H1 (cell line): ENCODE measurements around the gene ETFB. TPM values are rescaled to one million over a fixed set of nuclear protein-coding genes. Genes with fewer than 3 reads are reported as not detected.

ENCODE experiments used
- CTCF ChIA-PET: fragments of 300-600 bp; sonication (Branson Sonifier 250); formaldehyde crosslinking; loops from one replicate; lab custom pipeline; 2021; ENCODE audit not compliant: partially characterized antibody; lab: Charles Lee
- POLR2A ChIA-PET: fragments of 300-600 bp; sonication (Branson Sonifier 250); formaldehyde crosslinking; loops from one replicate; lab custom pipeline; 2021; ENCODE audit warnings: inconsistent platforms; ENCODE audit not compliant: partially characterized antibody; lab: Charles Lee
- DNase-seq, 2 experiments: peaks; one replicate each; pipeline versions ENCODE4 v3.0.0 to v3.0.0-alpha.2; 2010 to 2022; ENCODE audit warnings: low spot score in 2 of 2, low read depth in 1 of 2, mixed read lengths in 1 of 2
- FAIRE-seq: peaks from 2 replicates; lab custom pipeline; 2011; peaks lifted over from hg19 to GRCh38; lab: Jason Lieb, UNC
- H2AFZ ChIP-seq: 2 replicates; pipeline ENCODE4 v1.8.1; 2012; ENCODE audit warnings: low read length, inconsistent platforms
- H2AK5ac ChIP-seq: 2 replicates; pipeline ENCODE4 v1.6.1; 2013; ENCODE audit warnings: low read depth, low read length
- H2BK120ac ChIP-seq: replicated peaks from 2 replicates; pipeline ENCODE3; 2013; ENCODE audit warnings: low read depth, low read length, inconsistent platforms
- H2BK12ac ChIP-seq: 2 replicates; pipeline ENCODE4 v1.6.1; 2013; ENCODE audit warnings: low read depth, low read length
- H2BK15ac ChIP-seq: 2 replicates; pipeline ENCODE4 v1.6.1; 2013; ENCODE audit warnings: low read length
- H2BK20ac ChIP-seq: 2 replicates; pipeline ENCODE4 v1.6.1; 2013; ENCODE audit warnings: low read length
- H2BK5ac ChIP-seq: 2 replicates; pipeline ENCODE4 v1.6.1; 2013; ENCODE audit warnings: low read depth, low read length
- H3K14ac ChIP-seq: 2 replicates; pipeline ENCODE4 v1.6.1; 2013; ENCODE audit warnings: inconsistent platforms; ENCODE audit not compliant: insufficient read length
- H3K18ac ChIP-seq: 2 replicates; pipeline ENCODE4 v1.6.1; 2013; ENCODE audit warnings: low read length; ENCODE audit errors: extremely low read depth
- H3K23ac ChIP-seq: 2 replicates; pipeline ENCODE4 v1.6.1; 2013; ENCODE audit warnings: inconsistent platforms; ENCODE audit not compliant: insufficient read length
- H3K23me2 ChIP-seq: 2 replicates; pipeline ENCODE4 v1.6.1; 2013; ENCODE audit warnings: low read depth, low read length
- H3K27ac ChIP-seq: 2 replicates; pipeline ENCODE4 v1.6.1; 2011; ENCODE audit warnings: low read depth, low read length, inconsistent platforms
- H3K27me3 ChIP-seq, 4 experiments: replicated peaks in 1 of 4; 1 replicate in 1 of 4; 2 replicates in 3 of 4; pipeline versions ENCODE4 v1.6.1 to v1.8.1; 2011 to 2013; ENCODE audit warnings: low read length in 3 of 4, mild to moderate bottlenecking in 3 of 4, inconsistent platforms in 2 of 4, mixed read lengths in 2 of 4, moderate library complexity in 1 of 4; ENCODE audit not compliant: control insufficient read depth in 3 of 4, insufficient read depth in 3 of 4; ENCODE audit errors: extremely low read depth in 1 of 4
- H3K36me3 ChIP-seq, 4 experiments: 2 replicates each; pipeline versions ENCODE4 v1.6.1 to v1.8.1; 2011 to 2013; ENCODE audit warnings: mild to moderate bottlenecking in 4 of 4, low read length in 3 of 4, moderate library complexity in 2 of 4, control low read depth in 1 of 4, inconsistent platforms in 1 of 4; ENCODE audit not compliant: insufficient read depth in 4 of 4, control insufficient read depth in 2 of 4
- H3K4ac ChIP-seq: replicated peaks from 2 replicates; pipeline ENCODE3; 2013; ENCODE audit warnings: low read length, low read depth, mixed read lengths, inconsistent platforms; ENCODE audit not compliant: insufficient read length
- H3K4me1 ChIP-seq, 4 experiments: replicated peaks in 1 of 4; 1 replicate in 1 of 4; 2 replicates in 3 of 4; pipeline versions ENCODE4 v1.6.1 to v1.8.1; 2011 to 2013; ENCODE audit warnings: low read length in 3 of 4, inconsistent platforms in 2 of 4, mixed read lengths in 1 of 4; ENCODE audit not compliant: insufficient read depth in 4 of 4, control insufficient read depth in 3 of 4
- H3K4me2 ChIP-seq, 2 experiments: 2 replicates each; pipeline versions ENCODE4 v1.6.1 to v1.8.1; 2011 to 2013; ENCODE audit warnings: low read depth in 2 of 2, low read length in 2 of 2, control low read depth in 1 of 2, inconsistent platforms in 1 of 2, mild to moderate bottlenecking in 1 of 2; ENCODE audit not compliant: insufficient read depth in 1 of 2
- H3K4me3 ChIP-seq, 4 experiments: fragments of 200-600, 300-600 bp in 1 of 4; sonication (generic), shearing (Covaris generic), sonication (Bioruptor Twin) in 1 of 4; 2 replicates each; pipeline versions ENCODE4 v1.5.1 to v1.8.1; 2011 to 2016; ENCODE audit warnings: low read length in 4 of 4, low read depth in 3 of 4, control low read depth in 2 of 4, inconsistent platforms in 2 of 4, mild to moderate bottlenecking in 2 of 4, mixed read lengths in 1 of 4, moderate library complexity in 1 of 4; ENCODE audit not compliant: insufficient read depth in 2 of 4; ENCODE audit errors: extremely low read depth in 1 of 4
- H3K56ac ChIP-seq: replicated peaks from 2 replicates; pipeline ENCODE3; 2013; ENCODE audit warnings: low read depth, mild to moderate bottlenecking, mixed read lengths, low read length, inconsistent platforms; ENCODE audit not compliant: insufficient read length
- H3K79me1 ChIP-seq: 2 replicates; pipeline ENCODE4 v1.6.1; 2013; ENCODE audit warnings: low read depth, low read length, control low read depth
- H3K79me2 ChIP-seq, 2 experiments: 2 replicates each; pipeline versions ENCODE4 v1.6.1 to v1.8.1; 2012 to 2013; ENCODE audit warnings: low read length in 2 of 2, mild to moderate bottlenecking in 2 of 2, inconsistent platforms in 1 of 2; ENCODE audit not compliant: insufficient read depth in 2 of 2, control insufficient read depth in 1 of 2
- H3K9ac ChIP-seq, 4 experiments: replicated peaks in 1 of 4; 1 replicate in 1 of 4; 2 replicates in 3 of 4; pipeline versions ENCODE4 v1.6.1 to v1.8.1; 2011 to 2013; ENCODE audit warnings: low read depth in 3 of 4, low read length in 3 of 4, control low read depth in 2 of 4, mild to moderate bottlenecking in 2 of 4, moderate library complexity in 2 of 4, inconsistent platforms in 1 of 4; ENCODE audit errors: extremely low read depth in 1 of 4
- H3K9me3 ChIP-seq, 2 experiments: 2 replicates each; pipeline versions ENCODE4 v1.6.1 to v1.8.1; 2012 to 2013; ENCODE audit warnings: mild to moderate bottlenecking in 2 of 2, moderate library complexity in 2 of 2, control low read depth in 1 of 2, inconsistent platforms in 1 of 2, low read depth in 1 of 2, low read length in 1 of 2, mixed read lengths in 1 of 2; ENCODE audit not compliant: insufficient read depth in 2 of 2
- H4K20me1 ChIP-seq, 2 experiments: replicated peaks in 1 of 2; 2 replicates each; pipeline versions ENCODE3 to v1.8.1; 2011 to 2013; ENCODE audit warnings: inconsistent platforms in 2 of 2, low read length in 2 of 2, mild to moderate bottlenecking in 1 of 2; ENCODE audit not compliant: insufficient read depth in 2 of 2, control insufficient read depth in 1 of 2
- H4K5ac ChIP-seq: 2 replicates; pipeline ENCODE4 v1.6.1; 2013; ENCODE audit warnings: low read length, low read depth, mixed read lengths, inconsistent platforms; ENCODE audit not compliant: insufficient read length
- H4K8ac ChIP-seq: 2 replicates; pipeline ENCODE4 v1.8.0; 2013; ENCODE audit warnings: mild to moderate bottlenecking, moderate library complexity, low read length, inconsistent platforms; ENCODE audit not compliant: insufficient read depth; ENCODE audit errors: extremely low read depth
- H4K91ac ChIP-seq: replicated peaks from 2 replicates; pipeline ENCODE3; 2013; ENCODE audit warnings: low read length, mixed read lengths, inconsistent platforms; ENCODE audit not compliant: insufficient read length
- CBX5 ChIP-seq: fragments of 300-800, 300-1000 bp; sonication (generic); IDR thresholded peaks from 2 replicates; pipeline ENCODE4 v1.7.1; 2016; ENCODE audit warnings: antibody characterized with exemption, low read length, low read depth
- E2F6 ChIP-seq: IDR thresholded peaks from 2 replicates; pipeline ENCODE4 v1.6.1; 2012; ENCODE audit warnings: inconsistent platforms
- GTF2F1 ChIP-seq: IDR thresholded peaks from 2 replicates; pipeline ENCODE4 v1.6.1; 2012; ENCODE audit warnings: low read depth, low read length, improper control_type of control experiment, borderline replicate concordance
- HDAC2 ChIP-seq, 2 experiments: fragments of 300-600 bp in 1 of 2; sonication (generic) in 1 of 2; IDR thresholded peaks; 2 replicates each; pipeline ENCODE4 v1.6.1; 2011 to 2012; ENCODE audit warnings: low read depth in 2 of 2, low read length in 2 of 2, mild to moderate bottlenecking in 2 of 2, moderate library complexity in 2 of 2, borderline replicate concordance in 1 of 2, inconsistent platforms in 1 of 2
- KDM1A ChIP-seq: fragments of 200-600, 300-600 bp; sonication (generic); IDR thresholded peaks from 2 replicates; pipeline ENCODE4 v1.7.1; 2016; ENCODE audit warnings: mild to moderate bottlenecking, low read length, borderline replicate concordance
- RNF2 ChIP-seq: fragments of 200-900, 300-1000 bp; sonication (generic); IDR thresholded peaks from 2 replicates; pipeline ENCODE4 v1.7.1; 2016; ENCODE audit warnings: borderline replicate concordance, low read depth, mild to moderate bottlenecking, antibody characterized with exemption, low read length; ENCODE audit not compliant: poor library complexity, severe bottlenecking; ENCODE audit errors: missing control alignments
- SP1 ChIP-seq: IDR thresholded peaks from 2 replicates; pipeline ENCODE4 v1.6.1; 2011; ENCODE audit warnings: low read depth, low read length
- TCF12 ChIP-seq: IDR thresholded peaks from 2 replicates; pipeline ENCODE4 v1.6.1; 2011; ENCODE audit warnings: low read depth, mild to moderate bottlenecking, low read length
- USF2 ChIP-seq: IDR thresholded peaks from 2 replicates; pipeline ENCODE4 v1.6.1; 2011; ENCODE audit warnings: low read length, improper control_type of control experiment
- WGBS, 2 experiments: shearing (Covaris generic) in 1 of 2; methylation state at CpG; one replicate each; pipeline versions ENCODE4 v1.1.6 to v1.1.7; 2013 to 2015; ENCODE audit warnings: low lambda C conversion rate in 2 of 2, mixed read lengths in 2 of 2, inconsistent platforms in 1 of 2, low coverage in 1 of 2, missing lambda C conversion rate in 1 of 2; ENCODE audit not compliant: insufficient replicate concordance in 2 of 2, insufficient coverage in 1 of 2, insufficient read length in 1 of 2; ENCODE audit errors: extremely low coverage in 1 of 2, missing lambda C conversion rate in 1 of 2; 5-methylcytosine and 5-hydroxymethylcytosine counted together
- polyA plus RNA-seq, 7 experiments: library from polyadenylated mRNA; depleted of rRNA in 3 of 7; stranded (reverse) in 5 of 7; unstranded in 2 of 7; fragments of >200 nt in 5 of 7; fragments of 200-250 nt in 2 of 7; gene quantifications; 1 replicate in 5 of 7; 2 replicates in 1 of 7; 4 replicates in 1 of 7; pipeline versions ENCODE4 v1.2.1 to v1.2.3, GENCODE V29; 2011 to 2013; ENCODE audit warnings: missing spikeins in 2 of 7, mixed read lengths in 2 of 7
- total RNA-seq: library from RNA; stranded (reverse); fragmentation: NEBNext Ultra II Directional; extraction: Animal tissue kit (Norgen Biotek cat#: 25700); gene quantifications from 2 replicates; pipeline ENCODE4 v1.2.1, GENCODE V29; 2021

The ETFB gene
- total and polyA plus RNA-seq, 2 of the 8 experiments (the other 6 are each of a cell fraction or from before 2014, with no cell fraction given): 40.0 to 66.5 TPM

GRCh38 chr19:51386882-51387520 lies 20.8 kb upstream of the ETFB start:
- CTCF ChIA-PET: interaction anchor here (0.6 to 1.7 kb wide), 4 partner anchors 15 to 229 kb away, joined by 3 to 6 read pairs (median 4); partner anchors contain the start of gene CLDND2
- Histone ChIP-seq H3K36me3 (no peaks in the 10 kb centered on the region), H3K56ac (no peak overlapping the region), H2AK5ac (no peak overlapping the region), H3K79me2 (no peaks in the 10 kb centered on the region), H2AFZ (no peak overlapping the region), H2BK15ac (no peak overlapping the region), H3K23me2 (0 out of 2 replicates have a peak, but pooled peaks cover 2% of the 10 kb centered on the region), H3K9ac (no peak overlapping the region), H4K8ac (no peak overlapping the region), H3K9me3 (peaks cover 0 to 4% of the 10 kb centered on the region in 2 experiments; a peak in 1 of 4 replicates), H3K14ac (no peak overlapping the region), H3K27ac (no peak overlapping the region), H3K23ac (no peak overlapping the region), H2BK12ac (no peak overlapping the region), H4K5ac (no peak overlapping the region), H4K91ac (no peak overlapping the region), H3K4ac (no peak overlapping the region), H3K4me3 (no peak overlapping the region), H3K4me2 (no peak overlapping the region), H3K18ac (no peak overlapping the region), H3K4me1 (peaks cover 0 to 2% (median 0%) of the 10 kb centered on the region in 4 experiments; a peak in 4 of 7 replicates), H4K20me1 (no peaks in the 10 kb centered on the region), H3K79me1 (no peaks in the 10 kb centered on the region), H2BK120ac (no peak overlapping the region), H3K27me3 (no peaks in the 10 kb centered on the region), H2BK5ac (no peak overlapping the region), H2BK20ac (no peak overlapping the region)
- 91% methylated on average over 14 of the region's 14 CpGs; no CpG with 5 or more reads in 1 of the 2 experiments for WGBS, 2 experiments
- POLR2A ChIA-PET: interaction anchor here (0.9 to 1.3 kb wide), 2 partner anchors 19 to 31 kb away, joined by 4 read pairs; no protein-coding TSS in a partner anchor
- FAIRE-seq (no peak), DNase-seq (no peak)
- TF ChIP-seq USF2 (no peak), HDAC2 (IDR thresholded peaks at IDR 0.05; ENCODE audit: borderline replicate concordance in 1 of 2, low read depth in 2 of 2, low read length in 2 of 2) (no peak), CBX5 (no peak), RNF2 (no peak), SP1 (no peak), TCF12 (no peak), GTF2F1 (no peak), KDM1A (no peak), E2F6 (no peak)
